ENCODE results near the gene SYNGR2. TPM values are rescaled to one million over a fixed set of nuclear protein-coding genes. Genes with fewer than 3 reads are reported as not detected.

Gene SYNGR2
- total RNA-seq, 8 experiments from 2014 or later: 2.6 to 61.6 (median 8.2) TPM

GRCh38 chr17:78196716-78197115, 28.3 kb downstream of the SYNGR2 start:
- in situ Hi-C loops (cut with MboI; ENCODE audit: low pct_unique_long_range_greater_than_20kb in 2 of 9, low sequenced_read_pairs in 9 of 9, unreplicated experiment in 9 of 9): no loop called here
- peaks cover 17 to 20% of the 10 kb centered on the region in 2 donors for H3K4me1 ChIP-seq (replicated peaks in 1 of 2)
- H3K4me3 ChIP-seq: no peak overlapping the region
- no peak overlapping the region for H3K27ac ChIP-seq
- peak in 5 of 8 experiments; percentile 7 to 39 (median 32) for ATAC-seq (replicated peaks in 6 of 8)
- WGBS, 10 experiments: 45 to 100% (median 78%) methylated on average over 4 to 5 of the region's 5 CpGs; no CpG with 5 or more reads in 1 of the 10 experiments

- in situ Hi-C loops (cut with MboI; ENCODE audit: low pct_unique_long_range_greater_than_20kb in 2 of 9, low sequenced_read_pairs in 9 of 9, unreplicated experiment in 9 of 9): no loop called here
Measured at GRCh38 chr17:78197147-78197832, 28.9 kb downstream of the SYNGR2 start.

GRCh38 chr17:78200451-78200850, 32.1 kb downstream of the SYNGR2 start:
- Histone ChIP-seq H3K27ac (no peak overlapping the region), H3K4me3 (no peak overlapping the region), H3K4me1 (replicated peaks in 1 of 2) (peaks cover 17 to 20% of the 10 kb centered on the region in 2 donors)
- WGBS, 10 experiments: 67 to 100% (median 82%) methylated on average over 1 to 6 of the region's 6 CpGs; no CpG with 5 or more reads in 4 of the 10 experiments
- no peak for ATAC-seq (replicated peaks in 6 of 8)
- in situ Hi-C loops (cut with MboI; ENCODE audit: low pct_unique_long_range_greater_than_20kb in 2 of 9, low sequenced_read_pairs in 9 of 9, unreplicated experiment in 9 of 9): no loop called here

More at GRCh38 chr17:78197147-78197832, 28.9 kb downstream of the SYNGR2 start:
- ATAC-seq (replicated peaks in 6 of 8): peak in 6 of 8 experiments; percentile 50 to 83 (median 70)
- Histone ChIP-seq H3K4me3 (no peak overlapping the region), H3K27ac (peak overlapping the region in 1 of 2 donors; percentile 4), H3K4me1 (replicated peaks in 1 of 2) (peaks cover 17 to 20% of the 10 kb centered on the region in 2 donors)
- 11 to 94% (median 44%) methylated on average over 2 to 5 of the region's 9 CpGs; no CpG with 5 or more reads in 5 of the 10 experiments for WGBS, 10 experiments

- Histone ChIP-seq H3K4me1 (replicated peaks in 1 of 2) (peaks cover under 1 to 2% of the 10 kb centered on the region in 2 donors), H3K27ac (no peak overlapping the region), H3K4me3 (no peak overlapping the region)
- no peak for ATAC-seq (replicated peaks in 6 of 8)
- 86 to 100% methylated on average over 2 to 7 of the region's 8 CpGs; no CpG with 5 or more reads in 8 of the 10 experiments for WGBS, 10 experiments
- in situ Hi-C loops (cut with MboI; ENCODE audit: low pct_unique_long_range_greater_than_20kb in 2 of 9, low sequenced_read_pairs in 9 of 9, unreplicated experiment in 9 of 9): no loop called here
Measured at GRCh38 chr17:78202666-78203065, 34.3 kb downstream of the SYNGR2 start.

GRCh38 chr17:78204387-78205123, 36.2 kb downstream of the SYNGR2 start:
- Histone ChIP-seq H3K27ac (no peak overlapping the region), H3K4me3 (no peak overlapping the region), H3K4me1 (replicated peaks in 1 of 2) (no peaks in the 10 kb centered on the region)
- 79 to 100% (median 90%) methylated on average over 1 to 14 of the region's 22 CpGs; no CpG with 5 or more reads in 4 of the 10 experiments for WGBS, 10 experiments
- in situ Hi-C loops (cut with MboI; ENCODE audit: low pct_unique_long_range_greater_than_20kb in 2 of 9, low sequenced_read_pairs in 9 of 9, unreplicated experiment in 9 of 9): no loop called here
- ATAC-seq (replicated peaks in 6 of 8): peak in 3 of 8 experiments; percentile 12 to 47 (median 12)

DNA sequence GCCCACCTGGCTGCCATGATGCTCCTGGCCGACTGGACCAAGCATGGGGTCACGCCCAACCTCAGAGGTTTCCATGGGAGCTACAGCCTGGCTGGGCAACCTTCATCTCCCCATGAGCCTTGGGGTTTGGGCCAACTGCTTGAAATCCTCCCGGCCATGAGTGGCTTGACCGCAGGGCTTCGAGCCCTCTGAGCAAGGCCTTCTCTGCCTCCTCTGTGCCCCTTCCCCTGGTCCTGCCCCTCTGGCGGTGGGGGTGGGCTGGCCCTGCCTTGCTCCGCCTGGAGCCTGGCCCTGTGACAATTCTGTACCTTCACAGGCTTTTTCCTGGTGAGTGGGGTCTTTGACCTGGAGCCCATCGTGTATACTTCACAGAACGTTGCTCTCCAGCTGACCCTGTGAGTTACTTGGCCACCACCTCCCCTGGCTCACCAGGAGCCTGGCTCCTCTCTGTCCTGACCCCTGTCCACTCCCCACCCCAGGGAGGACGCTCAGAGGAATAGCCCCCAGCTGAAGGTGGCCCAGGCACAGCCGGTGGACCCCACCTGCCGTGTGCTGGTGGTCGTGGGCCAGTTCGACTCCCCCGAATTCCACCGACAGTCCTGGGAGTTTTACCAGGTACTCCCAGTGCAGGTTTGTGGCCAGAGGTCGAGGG, 36.9 kb downstream of the SYNGR2 start:
- Histone ChIP-seq H3K4me1 (replicated peaks in 1 of 2) (no peaks in the 10 kb centered on the region), H3K4me3 (no peak overlapping the region), H3K27ac (no peak overlapping the region)
- no peak for ATAC-seq (replicated peaks in 6 of 8)
- in situ Hi-C loops (cut with MboI; ENCODE audit: low pct_unique_long_range_greater_than_20kb in 2 of 9, low sequenced_read_pairs in 9 of 9, unreplicated experiment in 9 of 9): no loop called here
- WGBS, 10 experiments: 80 to 100% (median 87%) methylated on average over 1 to 6 of the region's 17 CpGs; no CpG with 5 or more reads in 7 of the 10 experiments

GRCh38 chr17:78206298-78206697, 37.9 kb downstream of the SYNGR2 start:
- no peak for ATAC-seq (replicated peaks in 6 of 8)
- Histone ChIP-seq H3K4me1 (replicated peaks in 1 of 2) (no peaks in the 10 kb centered on the region), H3K27ac (no peak overlapping the region), H3K4me3 (no peak overlapping the region)
- in situ Hi-C loops (cut with MboI; ENCODE audit: low pct_unique_long_range_greater_than_20kb in 2 of 9, low sequenced_read_pairs in 9 of 9, unreplicated experiment in 9 of 9): no loop called here
- WGBS, 10 experiments: 0 to 96% (median 61%) methylated on average over 1 to 3 of the region's 7 CpGs; no CpG with 5 or more reads in 7 of the 10 experiments

- in situ Hi-C loops (cut with MboI; ENCODE audit: low pct_unique_long_range_greater_than_20kb in 2 of 9, low sequenced_read_pairs in 9 of 9, unreplicated experiment in 9 of 9): no loop called here
Measured at GRCh38 chr17:78208486-78208885, 40.1 kb downstream of the SYNGR2 start.

DNA sequence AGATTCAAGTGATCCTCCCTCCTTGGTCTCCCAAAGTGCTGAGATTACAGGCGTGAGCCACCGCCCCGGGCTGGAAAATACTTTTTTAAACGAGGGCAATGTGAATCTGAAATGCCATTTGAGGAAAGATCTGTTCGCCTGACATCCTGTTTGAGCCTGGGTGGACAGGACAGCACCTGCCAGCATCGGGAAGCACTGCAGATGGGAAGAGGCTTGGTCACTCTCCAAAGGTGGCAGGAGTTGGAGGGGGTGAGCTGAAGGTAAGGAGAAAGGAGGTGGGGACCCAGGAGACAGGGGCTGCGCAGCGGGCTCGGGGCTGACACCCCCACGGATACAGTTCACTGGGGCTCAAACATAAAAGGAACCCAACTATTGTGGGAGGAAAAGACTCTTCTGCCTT, 41.7 kb downstream of the SYNGR2 start:
- H3K27ac ChIP-seq: no peak overlapping the region
- ATAC-seq (replicated peaks in 6 of 8): no peak
- in situ Hi-C loops (cut with MboI; ENCODE audit: low pct_unique_long_range_greater_than_20kb in 2 of 9, low sequenced_read_pairs in 9 of 9, unreplicated experiment in 9 of 9): no loop called here

More at GRCh38 chr17:78208486-78208885, 40.1 kb downstream of the SYNGR2 start:
- H3K4me1 ChIP-seq (replicated peaks in 1 of 2): no peaks in the 10 kb centered on the region
- 36 to 100% (median 89%) methylated on average over 1 to 3 of the region's 3 CpGs for WGBS, 10 experiments
- ATAC-seq (replicated peaks in 6 of 8): no peak
- no peak overlapping the region for H3K4me3 ChIP-seq
- no peak overlapping the region for H3K27ac ChIP-seq

GRCh38 chr17:78211032-78211431, 42.7 kb downstream of the SYNGR2 start:
- peak in 1 of 8 experiments; percentile 3 for ATAC-seq (replicated peaks in 6 of 8)
- H3K4me3 ChIP-seq: no peak overlapping the region
- WGBS, 10 experiments: 0 to 100% (median 77%) methylated on average over 1 to 5 of the region's 11 CpGs; no CpG with 5 or more reads in 2 of the 10 experiments
- in situ Hi-C loops (cut with MboI; ENCODE audit: low pct_unique_long_range_greater_than_20kb in 2 of 9, low sequenced_read_pairs in 9 of 9, unreplicated experiment in 9 of 9): no loop called here
- H3K27ac ChIP-seq: no peak overlapping the region
- peaks cover 0 to 2% of the 10 kb centered on the region in 2 donors for H3K4me1 ChIP-seq (replicated peaks in 1 of 2)

More for the DNA sequence above, 41.7 kb downstream of the SYNGR2 start:
- 48 to 92% (median 74%) methylated on average over 1 to 8 of the region's 10 CpGs; no CpG with 5 or more reads in 4 of the 10 experiments for WGBS, 10 experiments
- Histone ChIP-seq H3K4me1 (replicated peaks in 1 of 2) (peaks cover 0 to 2% of the 10 kb centered on the region in 2 donors), H3K4me3 (no peak overlapping the region)

DNA sequence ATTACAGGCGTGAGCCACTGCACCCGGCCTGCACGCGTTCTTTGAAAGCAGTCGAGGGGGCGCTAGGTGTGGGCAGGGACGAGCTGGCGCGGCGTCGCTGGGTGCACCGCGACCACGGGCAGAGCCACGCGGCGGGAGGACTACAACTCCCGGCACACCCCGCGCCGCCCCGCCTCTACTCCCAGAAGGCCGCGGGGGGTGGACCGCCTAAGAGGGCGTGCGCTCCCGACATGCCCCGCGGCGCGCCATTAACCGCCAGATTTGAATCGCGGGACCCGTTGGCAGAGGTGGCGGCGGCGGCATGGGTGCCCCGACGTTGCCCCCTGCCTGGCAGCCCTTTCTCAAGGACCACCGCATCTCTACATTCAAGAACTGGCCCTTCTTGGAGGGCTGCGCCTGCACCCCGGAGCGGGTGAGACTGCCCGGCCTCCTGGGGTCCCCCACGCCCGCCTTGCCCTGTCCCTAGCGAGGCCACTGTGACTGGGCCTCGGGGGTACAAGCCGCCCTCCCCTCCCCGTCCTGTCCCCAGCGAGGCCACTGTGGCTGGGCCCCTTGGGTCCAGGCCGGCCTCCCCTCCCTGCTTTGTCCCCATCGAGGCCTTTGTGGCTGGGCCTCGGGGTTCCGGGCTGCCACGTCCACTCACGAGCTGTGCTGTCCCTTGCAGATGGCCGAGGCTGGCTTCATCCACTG, 45.8 kb downstream of the SYNGR2 start, which contains the start of gene BIRC5:
Gene BIRC5 (plus strand): TSS at position 238 of the 690 bp plus-strand sequence. CDS start 64 bp downstream, at position 302.
- peak within 1 kb of the TSS in 1 of 2 donors; percentile 76 for H3K27ac ChIP-seq
- peaks cover 0 to 2% of the 10 kb centered on the region in 2 donors for H3K4me1 ChIP-seq (replicated peaks in 1 of 2)
- peak; percentile 96 to 99 (median 98) for ATAC-seq (replicated peaks in 6 of 8)
- in situ Hi-C loops (cut with MboI; ENCODE audit: low pct_unique_long_range_greater_than_20kb in 2 of 9, low sequenced_read_pairs in 9 of 9, unreplicated experiment in 9 of 9): no loop called here
- peak within 1 kb of the TSS; percentile 43 to 68 (median 49) for H3K4me3 ChIP-seq
- WGBS, 10 experiments: 0 to 3% (median 0%) methylated on average over 1 to 25 of the region's 60 CpGs; no CpG with 5 or more reads in 5 of the 10 experiments

DNA sequence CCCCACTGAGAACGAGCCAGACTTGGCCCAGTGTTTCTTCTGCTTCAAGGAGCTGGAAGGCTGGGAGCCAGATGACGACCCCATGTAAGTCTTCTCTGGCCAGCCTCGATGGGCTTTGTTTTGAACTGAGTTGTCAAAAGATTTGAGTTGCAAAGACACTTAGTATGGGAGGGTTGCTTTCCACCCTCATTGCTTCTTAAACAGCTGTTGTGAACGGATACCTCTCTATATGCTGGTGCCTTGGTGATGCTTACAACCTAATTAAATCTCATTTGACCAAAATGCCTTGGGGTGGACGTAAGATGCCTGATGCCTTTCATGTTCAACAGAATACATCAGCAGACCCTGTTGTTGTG, 46.3 kb downstream of the SYNGR2 start:
- Histone ChIP-seq H3K4me3 (peak overlapping the region in 3 of 5 donors; percentile 43 to 68 (median 44)), H3K4me1 (replicated peaks in 1 of 2) (peaks cover 0 to 2% of the 10 kb centered on the region in 2 donors), H3K27ac (peak overlapping the region in 1 of 2 donors; percentile 76)
- no peak for ATAC-seq (replicated peaks in 6 of 8)
- WGBS, 10 experiments: 3 to 25% (median 9%) methylated on average over 1 to 5 of the region's 5 CpGs; no CpG with 5 or more reads in 4 of the 10 experiments
- in situ Hi-C loops (cut with MboI; ENCODE audit: low pct_unique_long_range_greater_than_20kb in 2 of 9, low sequenced_read_pairs in 9 of 9, unreplicated experiment in 9 of 9): no loop called here
